HPDE6-E6E7 (cell line): ENCODE results near the gene DSG2.
"Not testable (repeated sequence)": the region's sequence is repeated elsewhere in the genome, so short reads cannot be mapped to it uniquely, and the experiment has no call there.

ENCODE experiments used
- DNase-seq: peaks from one replicate; pipeline ENCODE4 v3.0.0; 2011; ENCODE audit warnings: missing footprints; ENCODE audit errors: extremely low spot score

Gene DSG2

GRCh38 chr18:31497836-31498573 is at the start of gene DSG2:
DSG2 (plus strand) TSS chr18:31498177; CDS start chr18:31498252, 75 bp downstream.
- DNase-seq: peak; percentile 88

GRCh38 chr18:31450409-31450808 is 47.6 kb upstream of the DSG2 start:
- DNase-seq: no peak

- no peak for DNase-seq
Measured at GRCh38 chr18:31451625-31452024, 46.4 kb upstream of the DSG2 start.

- peak; percentile 78 for DNase-seq
Measured at GRCh38 chr18:31454066-31454708, 43.8 kb upstream of the DSG2 start.

GRCh38 chr18:31469629-31470028 is 28.3 kb upstream of the DSG2 start:
- no peak for DNase-seq

- DNase-seq: no peak
Measured at GRCh38 chr18:31478688-31479087, 19.3 kb upstream of the DSG2 start.

GRCh38 chr18:31482051-31482450 is 15.9 kb upstream of the DSG2 start:
- DNase-seq: no peak

GRCh38 chr18:31483396-31483795 is 14.6 kb upstream of the DSG2 start:
- no peak for DNase-seq

GRCh38 chr18:31484461-31484860 is 13.5 kb upstream of the DSG2 start:
- no peak for DNase-seq

GRCh38 chr18:31486165-31486564 is 11.8 kb upstream of the DSG2 start:
- DNase-seq: peak; percentile 67

GRCh38 chr18:31487246-31488015 is 10.5 kb upstream of the DSG2 start:
- peak; percentile 88 for DNase-seq

- DNase-seq: no peak
Measured at GRCh38 chr18:31489311-31489710, 8.7 kb upstream of the DSG2 start.

- peak; percentile 64 for DNase-seq
Measured at GRCh38 chr18:31490387-31490786, 7.6 kb upstream of the DSG2 start.

GRCh38 chr18:31490833-31491232 is 7.1 kb upstream of the DSG2 start:
- DNase-seq: no peak

- no peak for DNase-seq
Measured at GRCh38 chr18:31491586-31491985, 6.4 kb upstream of the DSG2 start.

GRCh38 chr18:31492671-31493070 is 5.3 kb upstream of the DSG2 start:
- DNase-seq: no peak

- DNase-seq: no peak
Measured at GRCh38 chr18:31493171-31493570, 4.8 kb upstream of the DSG2 start.

GRCh38 chr18:31493941-31494340 is 4.0 kb upstream of the DSG2 start:
- no peak for DNase-seq

- DNase-seq: not testable (repeated sequence)
Measured at GRCh38 chr18:31494705-31495244, 3.2 kb upstream of the DSG2 start.

- DNase-seq: no peak
Measured at GRCh38 chr18:31497404-31497835, 557 bp upstream of the DSG2 start.

GRCh38 chr18:31498574-31499524 is 872 bp downstream of the DSG2 start:
- no peak for DNase-seq
